Kidney epithelial cell (primary cell): Measurements from ENCODE around the gene HNF1A. TPM values are rescaled to one million over a fixed set of nuclear protein-coding genes. Genes with fewer than 3 reads are reported as not detected.

Source experiments
- DNase-seq: peaks from one replicate; pipeline ENCODE4 v3.0.0-alpha.2; 2010; ENCODE audit warnings: low read depth
- H3K27me3 ChIP-seq: 2 replicates; pipeline ENCODE4 v1.6.0; 2011; ENCODE audit warnings: low read length; ENCODE audit not compliant: control insufficient read depth, insufficient read depth
- H3K36me3 ChIP-seq: 2 replicates; pipeline ENCODE4 v1.5.1; 2011; ENCODE audit warnings: low read length; ENCODE audit not compliant: control insufficient read depth, insufficient read depth
- H3K4me3 ChIP-seq: 2 replicates; pipeline ENCODE4 v1.5.1; 2011; ENCODE audit warnings: low read depth, mild to moderate bottlenecking, control low read depth, low read length
- total RNA-seq: library from RNA; depleted of rRNA; stranded (reverse); fragments of >200 nt; gene quantifications from 2 replicates; pipeline ENCODE4 v1.2.3, GENCODE V29; 2015
- TF ChIP-seq, protein P1 (sequence below): IDR thresholded peaks from 2 replicates; pipeline ENCODE4 v1.5.1; 2011; ENCODE audit warnings: mild to moderate bottlenecking, moderate library complexity, low read length, control low read depth, inconsistent platforms; ENCODE audit not compliant: insufficient read depth, poor library complexity, severe bottlenecking

HNF1A gene
- total RNA-seq, 1 donor from 2014 or later: 0.25 TPM

- no peak for DNase-seq
- H3K27me3 ChIP-seq: no peaks in the 10 kb centered on the region
- TF ChIP-seq, protein P1, sequence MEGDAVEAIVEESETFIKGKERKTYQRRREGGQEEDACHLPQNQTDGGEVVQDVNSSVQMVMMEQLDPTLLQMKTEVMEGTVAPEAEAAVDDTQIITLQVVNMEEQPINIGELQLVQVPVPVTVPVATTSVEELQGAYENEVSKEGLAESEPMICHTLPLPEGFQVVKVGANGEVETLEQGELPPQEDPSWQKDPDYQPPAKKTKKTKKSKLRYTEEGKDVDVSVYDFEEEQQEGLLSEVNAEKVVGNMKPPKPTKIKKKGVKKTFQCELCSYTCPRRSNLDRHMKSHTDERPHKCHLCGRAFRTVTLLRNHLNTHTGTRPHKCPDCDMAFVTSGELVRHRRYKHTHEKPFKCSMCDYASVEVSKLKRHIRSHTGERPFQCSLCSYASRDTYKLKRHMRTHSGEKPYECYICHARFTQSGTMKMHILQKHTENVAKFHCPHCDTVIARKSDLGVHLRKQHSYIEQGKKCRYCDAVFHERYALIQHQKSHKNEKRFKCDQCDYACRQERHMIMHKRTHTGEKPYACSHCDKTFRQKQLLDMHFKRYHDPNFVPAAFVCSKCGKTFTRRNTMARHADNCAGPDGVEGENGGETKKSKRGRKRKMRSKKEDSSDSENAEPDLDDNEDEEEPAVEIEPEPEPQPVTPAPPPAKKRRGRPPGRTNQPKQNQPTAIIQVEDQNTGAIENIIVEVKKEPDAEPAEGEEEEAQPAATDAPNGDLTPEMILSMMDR: no peak
Measured at GRCh38 chr12:121050725-121051124, 72.4 kb downstream of the HNF1A start.

More at GRCh38 chr12:121050725-121051124, 72.4 kb downstream of the HNF1A start:
- Histone ChIP-seq H3K36me3 (no peaks in the 10 kb centered on the region), H3K4me3 (no peak overlapping the region)

Other genes with a start within 250 kb of the HNF1A start
- gene SPPL3, start 74.2 kb upstream of the HNF1A start, total RNA-seq: 22.3 and 24.3 TPM in 2 replicates
- gene C12orf43, start 37.9 kb downstream of the HNF1A start, total RNA-seq: 16.5 and 19.9 TPM in 2 replicates
- gene OASL, start 60.7 kb downstream of the HNF1A start, total RNA-seq: 0.58 and 1.4 TPM in 2 replicates
- gene P2RX7, start 154.3 kb downstream of the HNF1A start, total RNA-seq: 0.29 and 0.96 TPM in 2 replicates
- 105 and 119 TPM in 2 replicates for gene P2RX4, start 231.6 kb downstream of the HNF1A start, total RNA-seq